GM19328 (cell line): ENCODE measurements around the gene SCAP.
"Not testable (repeated sequence)": the region's sequence is repeated elsewhere in the genome, so short reads cannot be mapped to it uniquely, and the experiment has no call there.

Source experiments
- ATAC-seq: cut with Tn5 transposase; IDR thresholded peaks from one replicate; pipeline ENCODE4 v1.9.1; 2021; ENCODE audit warnings: mild to moderate bottlenecking, moderate library complexity; ENCODE audit not compliant: unreplicated experiment

SCAP gene

DNA sequence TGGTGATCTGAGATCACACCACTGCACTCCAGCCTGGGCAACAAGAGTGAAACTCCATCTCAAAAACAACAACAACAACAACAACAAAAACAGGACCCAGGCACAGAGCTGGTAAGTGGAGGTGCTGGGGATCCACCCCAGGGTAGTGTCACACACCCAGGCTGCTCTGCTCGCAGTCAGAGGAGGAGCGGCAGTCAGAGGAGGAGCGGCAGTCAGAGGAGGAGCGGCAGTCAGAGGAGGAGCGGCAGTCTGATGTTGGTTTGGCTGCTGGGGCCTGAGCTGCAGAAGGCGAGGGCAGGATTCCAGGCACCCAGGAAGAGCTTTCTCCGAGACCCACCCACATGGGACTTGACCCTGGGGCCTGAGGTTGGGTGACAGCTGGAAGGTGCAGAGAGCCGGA is 105.7 kb downstream of the SCAP start:
- ATAC-seq: not testable (repeated sequence)

DNA sequence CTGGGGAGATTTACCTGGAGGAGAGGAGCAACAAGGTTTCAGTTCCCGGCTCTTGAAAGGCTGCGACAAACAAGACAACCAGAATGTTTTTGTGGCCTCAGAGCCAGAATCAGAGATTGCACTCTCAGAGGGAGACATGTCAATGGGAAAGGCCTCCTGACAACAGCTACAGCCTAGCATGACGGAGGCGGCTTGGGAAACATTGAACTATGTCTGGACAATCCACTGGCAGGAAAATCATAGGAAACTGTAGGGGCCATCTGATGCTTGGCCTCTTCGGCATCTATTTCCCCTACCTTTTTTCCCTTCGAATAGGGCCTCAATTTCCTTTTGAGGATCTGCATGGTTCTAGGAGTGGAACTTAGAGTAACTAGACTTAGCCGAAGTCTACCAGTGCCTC is 108.1 kb downstream of the SCAP start:
- ATAC-seq: no peak

DNA sequence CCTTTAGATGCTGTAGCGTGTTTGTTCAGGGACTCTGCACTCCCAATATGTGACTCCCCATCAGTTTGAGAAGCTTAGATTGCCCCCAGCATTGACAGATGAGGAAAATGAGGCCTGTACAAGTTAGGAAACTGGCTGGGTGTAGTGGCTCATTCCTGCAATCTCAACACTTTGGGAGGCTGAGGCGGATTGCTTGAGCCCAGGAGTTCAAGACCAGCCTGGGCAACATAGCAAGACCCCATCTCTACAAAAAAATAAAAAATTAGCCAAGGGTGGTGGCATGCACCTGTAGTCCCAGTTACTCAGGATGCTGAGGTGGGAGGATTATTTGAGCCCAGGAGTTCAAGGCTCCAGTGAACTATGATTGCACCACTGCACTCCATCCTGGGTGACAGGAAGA is 108.9 kb downstream of the SCAP start:
- ATAC-seq: no peak

DNA sequence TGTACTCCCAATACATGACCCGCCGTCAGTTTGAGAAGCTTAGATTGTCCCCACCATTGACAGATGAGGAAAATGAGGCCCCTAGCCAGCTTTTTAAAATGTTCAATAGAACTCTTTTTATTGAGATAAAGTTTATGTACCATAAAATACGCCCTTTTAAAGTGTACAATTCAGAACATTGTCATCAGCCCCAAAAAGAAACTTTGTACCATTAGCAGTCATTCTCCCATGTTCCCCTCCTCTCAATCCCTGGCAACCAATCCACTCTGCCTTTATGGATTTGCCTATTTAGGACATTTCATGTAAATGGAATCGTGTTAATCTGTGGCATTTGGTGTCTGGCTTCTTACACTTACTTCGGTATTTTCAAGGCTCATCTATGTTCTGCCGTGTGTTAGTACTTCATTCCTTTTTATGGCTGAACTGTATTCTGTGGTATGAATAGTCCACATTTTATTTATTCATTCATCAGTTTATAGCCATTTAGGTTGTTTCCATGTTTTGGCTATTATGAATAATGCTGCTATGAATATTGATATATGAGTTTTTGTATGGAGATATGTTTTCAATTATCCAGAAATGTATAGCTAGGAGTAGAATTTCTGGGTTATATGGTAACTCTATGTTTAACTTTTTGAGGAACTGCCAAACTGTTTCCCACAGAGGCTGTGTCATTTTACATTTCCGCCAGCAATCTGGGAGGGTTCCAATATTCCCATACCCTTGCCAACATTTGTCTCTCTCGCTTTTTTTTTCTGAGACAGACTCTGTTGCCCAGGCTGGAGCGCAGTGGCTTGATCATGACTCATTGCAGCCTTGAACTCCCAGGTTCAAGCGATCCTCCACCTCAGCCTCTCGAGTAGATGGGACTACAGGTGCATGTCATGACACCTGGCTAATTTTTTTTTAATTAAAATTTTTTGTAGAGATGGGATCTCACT is 110.3 kb downstream of the SCAP start:
- ATAC-seq: no peak
